Neural cell (in vitro differentiated cells): Measurements from ENCODE around the gene PRELP. TPM values are rescaled to one million over a fixed set of nuclear protein-coding genes. Genes with fewer than 3 reads are reported as not detected.

Source experiments
- H2AFZ ChIP-seq: fragments of 200-600, 300-800 bp; sonication (generic), shearing (Covaris generic); 2 replicates; pipeline ENCODE4 v1.6.0; 2014; ENCODE audit warnings: low read depth, mild to moderate bottlenecking, antibody characterized with exemption, low read length, moderate library complexity
- H3F3A ChIP-seq: fragments of 200-600 bp; shearing (Covaris generic); 2 replicates; pipeline ENCODE4 v1.6.1; 2016; ENCODE audit warnings: mild to moderate bottlenecking, moderate library complexity, mixed read lengths, antibody characterized with exemption, low read length; ENCODE audit not compliant: insufficient read depth, poor library complexity, severe bottlenecking
- H3K27ac ChIP-seq: fragments of 200-600, 300-800 bp; sonication (generic), shearing (Covaris generic); 2 replicates; pipeline ENCODE4 v1.5.1; 2014; ENCODE audit warnings: mild to moderate bottlenecking, low read length, moderate library complexity
- H3K27me3 ChIP-seq: fragments of 300-800, 200-600 bp; sonication (generic), shearing (Covaris generic); 2 replicates; pipeline ENCODE4 v1.6.0; 2014; ENCODE audit warnings: mild to moderate bottlenecking, low read depth, low read length, moderate library complexity; ENCODE audit not compliant: insufficient read depth
- H3K36me3 ChIP-seq: fragments of 300-800, 200-600 bp; sonication (generic), shearing (Covaris generic); 2 replicates; pipeline ENCODE4 v1.5.1; 2014; ENCODE audit warnings: mild to moderate bottlenecking, antibody characterized with exemption, low read length, moderate library complexity; ENCODE audit not compliant: insufficient read depth
- H3K4me2 ChIP-seq: fragments of 300-800, 200-600 bp; sonication (generic), shearing (Covaris generic); 2 replicates; pipeline ENCODE4 v1.6.0; 2014; ENCODE audit warnings: mild to moderate bottlenecking, low read length
- H3K4me3 ChIP-seq: fragments of 300-800, 200-600 bp; sonication (generic), shearing (Covaris generic); 2 replicates; pipeline ENCODE4 v1.5.1; 2014; ENCODE audit warnings: mild to moderate bottlenecking, low read length, moderate library complexity
- H3K79me2 ChIP-seq: fragments of 200-600 bp; shearing (Covaris generic); replicated peaks from 2 replicates; pipeline ENCODE4 v1.6.0; 2014; ENCODE audit warnings: mild to moderate bottlenecking, low read length, moderate library complexity; ENCODE audit not compliant: insufficient read depth
- H3K9ac ChIP-seq: fragments of 300-800, 200-600 bp; sonication (generic), shearing (Covaris generic); 2 replicates; pipeline ENCODE4 v1.6.1; 2016; ENCODE audit warnings: mild to moderate bottlenecking, low read length, mixed read lengths
- H3K9me2 ChIP-seq: fragments of 200-600 bp; shearing (Covaris generic); 2 replicates; pipeline ENCODE4 v1.6.1; 2016; ENCODE audit warnings: mild to moderate bottlenecking, low read length, mixed read lengths; ENCODE audit not compliant: insufficient read depth
- H3K9me3 ChIP-seq: fragments of 200-600, 300-800 bp; sonication (generic), shearing (Covaris generic); 2 replicates; pipeline ENCODE4 v1.6.1; 2016; ENCODE audit warnings: mild to moderate bottlenecking, mixed run types, low read length, moderate library complexity, mixed read lengths
- H4K20me1 ChIP-seq: fragments of 200-600 bp; shearing (Covaris generic); 2 replicates; pipeline ENCODE4 v1.6.1; 2016; ENCODE audit warnings: mild to moderate bottlenecking, mixed run types; ENCODE audit not compliant: insufficient read depth
- EP300 ChIP-seq: fragments of 450-650 bp; conservative IDR thresholded peaks from 2 replicates; pipeline ENCODE4 v1.6.1; 2014; ENCODE audit warnings: antibody characterized with exemption, mild to moderate bottlenecking, moderate library complexity; ENCODE audit not compliant: poor library complexity, severe bottlenecking
- EZH2 ChIP-seq: fragments of 200-600, 300-800 bp; shearing (Covaris generic), sonication (generic); IDR thresholded peaks from 2 replicates; pipeline ENCODE4 v1.6.1; 2014; ENCODE audit warnings: antibody characterized with exemption, low read length, borderline replicate concordance, mild to moderate bottlenecking; ENCODE audit not compliant: insufficient read depth, poor library complexity, severe bottlenecking
- MXI1 ChIP-seq: fragments of 450-650 bp; conservative IDR thresholded peaks from 2 replicates; pipeline ENCODE4 v1.6.1; 2014; ENCODE audit warnings: antibody characterized with exemption, mild to moderate bottlenecking; ENCODE audit not compliant: poor library complexity, severe bottlenecking
- POLR2AphosphoS5 ChIP-seq: IDR thresholded peaks from 2 replicates; pipeline ENCODE4 v1.6.1; 2012
- RAD21 ChIP-seq: fragments of 450-650 bp; conservative IDR thresholded peaks from 2 replicates; pipeline ENCODE4 v1.6.1; 2014; ENCODE audit warnings: antibody characterized with exemption, mild to moderate bottlenecking, moderate library complexity
- SMC3 ChIP-seq: fragments of 450-650 bp; conservative IDR thresholded peaks from 2 replicates; pipeline ENCODE4 v1.6.1; 2014; ENCODE audit warnings: antibody characterized with exemption, mild to moderate bottlenecking, moderate library complexity; ENCODE audit not compliant: poor library complexity
- TAF1 ChIP-seq: IDR thresholded peaks from 2 replicates; pipeline ENCODE4 v1.6.1; 2012; ENCODE audit warnings: low read depth
- polyA plus RNA-seq: library from polyadenylated mRNA; depleted of rRNA; stranded (reverse); fragments of >200 nt; gene quantifications from 2 replicates; pipeline ENCODE4 v1.2.3, GENCODE V29; 2014
- TF ChIP-seq, protein P1 (sequence below): IDR thresholded peaks from 2 replicates; pipeline ENCODE4 v1.6.1; 2012; ENCODE audit warnings: borderline replicate concordance
- TF ChIP-seq, protein P2 (sequence below): fragments of 450-650 bp; IDR thresholded peaks from 2 replicates; pipeline ENCODE4 v1.5.1; 2014; ENCODE audit warnings: antibody characterized with exemption, mild to moderate bottlenecking, moderate library complexity; ENCODE audit not compliant: poor library complexity, severe bottlenecking

The PRELP gene
- polyA plus RNA-seq, 1 donor from 2014 or later = not detected

DNA sequence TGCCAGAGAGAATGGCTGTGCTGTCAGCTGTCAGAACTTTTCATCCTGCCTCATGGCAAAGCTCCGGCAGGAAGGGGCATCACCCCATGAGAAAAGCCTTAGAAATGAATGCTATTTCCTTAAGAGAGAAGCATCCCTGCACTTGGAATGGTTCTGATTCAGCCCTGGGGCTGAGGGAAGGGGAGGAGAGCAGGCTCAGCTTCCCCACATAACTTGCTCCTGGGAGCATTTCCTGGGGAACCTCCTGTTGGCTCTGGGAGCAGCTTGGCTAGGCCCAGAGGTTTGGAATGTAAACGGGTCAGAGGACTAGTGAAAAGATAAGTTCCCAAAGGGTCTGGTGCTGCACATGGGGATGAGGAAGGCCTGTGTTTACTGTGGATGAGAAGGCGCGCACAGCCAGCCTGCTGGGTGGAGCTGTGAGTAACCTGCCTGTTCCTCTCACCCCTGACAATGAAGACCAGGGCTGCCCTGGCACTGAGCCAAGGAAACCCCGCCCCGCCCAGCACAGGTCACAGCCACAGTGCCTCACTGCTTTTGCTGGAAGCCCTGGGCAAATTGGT lies 5.0 kb downstream of the PRELP start:
- no peak for TF ChIP-seq EP300
- no peak for TF ChIP-seq RAD21
- TF ChIP-seq EZH2 = no peak
- TF ChIP-seq, protein P1, sequence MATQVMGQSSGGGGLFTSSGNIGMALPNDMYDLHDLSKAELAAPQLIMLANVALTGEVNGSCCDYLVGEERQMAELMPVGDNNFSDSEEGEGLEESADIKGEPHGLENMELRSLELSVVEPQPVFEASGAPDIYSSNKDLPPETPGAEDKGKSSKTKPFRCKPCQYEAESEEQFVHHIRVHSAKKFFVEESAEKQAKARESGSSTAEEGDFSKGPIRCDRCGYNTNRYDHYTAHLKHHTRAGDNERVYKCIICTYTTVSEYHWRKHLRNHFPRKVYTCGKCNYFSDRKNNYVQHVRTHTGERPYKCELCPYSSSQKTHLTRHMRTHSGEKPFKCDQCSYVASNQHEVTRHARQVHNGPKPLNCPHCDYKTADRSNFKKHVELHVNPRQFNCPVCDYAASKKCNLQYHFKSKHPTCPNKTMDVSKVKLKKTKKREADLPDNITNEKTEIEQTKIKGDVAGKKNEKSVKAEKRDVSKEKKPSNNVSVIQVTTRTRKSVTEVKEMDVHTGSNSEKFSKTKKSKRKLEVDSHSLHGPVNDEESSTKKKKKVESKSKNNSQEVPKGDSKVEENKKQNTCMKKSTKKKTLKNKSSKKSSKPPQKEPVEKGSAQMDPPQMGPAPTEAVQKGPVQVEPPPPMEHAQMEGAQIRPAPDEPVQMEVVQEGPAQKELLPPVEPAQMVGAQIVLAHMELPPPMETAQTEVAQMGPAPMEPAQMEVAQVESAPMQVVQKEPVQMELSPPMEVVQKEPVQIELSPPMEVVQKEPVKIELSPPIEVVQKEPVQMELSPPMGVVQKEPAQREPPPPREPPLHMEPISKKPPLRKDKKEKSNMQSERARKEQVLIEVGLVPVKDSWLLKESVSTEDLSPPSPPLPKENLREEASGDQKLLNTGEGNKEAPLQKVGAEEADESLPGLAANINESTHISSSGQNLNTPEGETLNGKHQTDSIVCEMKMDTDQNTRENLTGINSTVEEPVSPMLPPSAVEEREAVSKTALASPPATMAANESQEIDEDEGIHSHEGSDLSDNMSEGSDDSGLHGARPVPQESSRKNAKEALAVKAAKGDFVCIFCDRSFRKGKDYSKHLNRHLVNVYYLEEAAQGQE = no peak
- no peak for TF ChIP-seq MXI1
- no peak for TF ChIP-seq SMC3
- TF ChIP-seq, protein P2, sequence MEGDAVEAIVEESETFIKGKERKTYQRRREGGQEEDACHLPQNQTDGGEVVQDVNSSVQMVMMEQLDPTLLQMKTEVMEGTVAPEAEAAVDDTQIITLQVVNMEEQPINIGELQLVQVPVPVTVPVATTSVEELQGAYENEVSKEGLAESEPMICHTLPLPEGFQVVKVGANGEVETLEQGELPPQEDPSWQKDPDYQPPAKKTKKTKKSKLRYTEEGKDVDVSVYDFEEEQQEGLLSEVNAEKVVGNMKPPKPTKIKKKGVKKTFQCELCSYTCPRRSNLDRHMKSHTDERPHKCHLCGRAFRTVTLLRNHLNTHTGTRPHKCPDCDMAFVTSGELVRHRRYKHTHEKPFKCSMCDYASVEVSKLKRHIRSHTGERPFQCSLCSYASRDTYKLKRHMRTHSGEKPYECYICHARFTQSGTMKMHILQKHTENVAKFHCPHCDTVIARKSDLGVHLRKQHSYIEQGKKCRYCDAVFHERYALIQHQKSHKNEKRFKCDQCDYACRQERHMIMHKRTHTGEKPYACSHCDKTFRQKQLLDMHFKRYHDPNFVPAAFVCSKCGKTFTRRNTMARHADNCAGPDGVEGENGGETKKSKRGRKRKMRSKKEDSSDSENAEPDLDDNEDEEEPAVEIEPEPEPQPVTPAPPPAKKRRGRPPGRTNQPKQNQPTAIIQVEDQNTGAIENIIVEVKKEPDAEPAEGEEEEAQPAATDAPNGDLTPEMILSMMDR = no peak
- TF ChIP-seq TAF1 = no peak
- TF ChIP-seq POLR2AphosphoS5 = no peak
- Histone ChIP-seq H2AFZ (no peak overlapping the region), H3K27ac (no peak overlapping the region), H3K79me2 (no peaks in the 10 kb centered on the region), H3F3A (no peaks in the 10 kb centered on the region), H3K9ac (no peak overlapping the region), H3K4me3 (no peak overlapping the region), H3K9me2 (no peaks in the 10 kb centered on the region), H3K36me3 (no peaks in the 10 kb centered on the region), H3K27me3 (no peaks in the 10 kb centered on the region), H4K20me1 (no peaks in the 10 kb centered on the region), H3K4me2 (no peak overlapping the region), H3K9me3 (no peaks in the 10 kb centered on the region)

- Histone ChIP-seq H3K27ac (no peak overlapping the region), H3F3A (no peaks in the 10 kb centered on the region), H3K4me3 (no peak overlapping the region), H4K20me1 (no peaks in the 10 kb centered on the region), H3K27me3 (no peaks in the 10 kb centered on the region), H3K79me2 (no peaks in the 10 kb centered on the region), H3K9me3 (no peaks in the 10 kb centered on the region), H3K36me3 (no peaks in the 10 kb centered on the region), H3K4me2 (no peak overlapping the region), H2AFZ (no peak overlapping the region), H3K9me2 (no peaks in the 10 kb centered on the region), H3K9ac (no peak overlapping the region)
- TF ChIP-seq MXI1 (no peak), POLR2AphosphoS5 (no peak), RAD21 (no peak), EP300 (no peak), EZH2 (no peak), SMC3 (no peak), TAF1 (no peak)
- TF ChIP-seq, protein P2 = no peak
- TF ChIP-seq, protein P1 = no peak
Observed at GRCh38 chr1:203481196-203481595, 5.6 kb downstream of the PRELP start.
